Measurements from ENCODE around the gene DISC1.
"Not testable (repeated sequence)": the region's sequence is repeated elsewhere in the genome, so short reads cannot be mapped to it uniquely, and the experiment has no call there.

The DISC1 gene

GRCh38 chr1:231634323-231635013 is 7.9 kb downstream of the DISC1 start:
- H3K9me3 Mint-ChIP-seq: peaks cover 2% of the 10 kb centered on the region
- CTCF ChIA-PET: no interaction called here
- no peak overlapping the region for H3K27ac Mint-ChIP-seq
- H3K27me3 Mint-ChIP-seq: no peaks in the 10 kb centered on the region
- peaks cover 6% of the 10 kb centered on the region for H3K4me1 Mint-ChIP-seq
- H3K4me3 Mint-ChIP-seq: no peak overlapping the region
- DNase-seq: no peak
- H3K36me3 Mint-ChIP-seq: peaks cover 21% of the 10 kb centered on the region

GRCh38 chr1:231636157-231636556 is 9.6 kb downstream of the DISC1 start:
- peaks cover 22% of the 10 kb centered on the region for H3K36me3 Mint-ChIP-seq
- DNase-seq: no peak
- H3K4me3 Mint-ChIP-seq: no peak overlapping the region
- H3K27ac Mint-ChIP-seq: no peak overlapping the region
- H3K4me1 Mint-ChIP-seq: peaks cover 1% of the 10 kb centered on the region
- H3K27me3 Mint-ChIP-seq: no peaks in the 10 kb centered on the region
- peaks cover 2% of the 10 kb centered on the region for H3K9me3 Mint-ChIP-seq
- CTCF ChIA-PET: no interaction called here

GRCh38 chr1:231636922-231637321 is 10.3 kb downstream of the DISC1 start:
- H3K27me3 Mint-ChIP-seq, DNase-seq, H3K4me3 Mint-ChIP-seq, H3K27ac Mint-ChIP-seq, H3K4me1 Mint-ChIP-seq, H3K9me3 Mint-ChIP-seq, CTCF ChIA-PET: not testable (repeated sequence)
- H3K36me3 Mint-ChIP-seq: peaks cover 22% of the 10 kb centered on the region

- H3K4me1 Mint-ChIP-seq: no peaks in the 10 kb centered on the region
- no peaks in the 10 kb centered on the region for H3K27me3 Mint-ChIP-seq
- peaks cover 17% of the 10 kb centered on the region for H3K36me3 Mint-ChIP-seq
- CTCF ChIA-PET: no interaction called here
- no peak for DNase-seq
- H3K27ac Mint-ChIP-seq: no peak overlapping the region
- H3K9me3 Mint-ChIP-seq: peaks cover 2% of the 10 kb centered on the region
- H3K4me3 Mint-ChIP-seq: no peak overlapping the region
Measured at GRCh38 chr1:231638647-231639046, 12.1 kb downstream of the DISC1 start.

- H3K36me3 Mint-ChIP-seq: peaks cover 13% of the 10 kb centered on the region
- no peak for DNase-seq
- CTCF ChIA-PET: no interaction called here
- no peaks in the 10 kb centered on the region for H3K4me1 Mint-ChIP-seq
- no peak overlapping the region for H3K27ac Mint-ChIP-seq
- H3K4me3 Mint-ChIP-seq: no peak overlapping the region
- H3K9me3 Mint-ChIP-seq: peaks cover 2% of the 10 kb centered on the region
- no peaks in the 10 kb centered on the region for H3K27me3 Mint-ChIP-seq
Measured at GRCh38 chr1:231639819-231640218, 13.2 kb downstream of the DISC1 start.

GRCh38 chr1:231641444-231641843 is 14.9 kb downstream of the DISC1 start:
- CTCF ChIA-PET, H3K9me3 Mint-ChIP-seq, H3K27me3 Mint-ChIP-seq, DNase-seq, H3K4me3 Mint-ChIP-seq, H3K4me1 Mint-ChIP-seq, H3K27ac Mint-ChIP-seq: not testable (repeated sequence)
- H3K36me3 Mint-ChIP-seq: peaks cover 18% of the 10 kb centered on the region

GRCh38 chr1:231642061-231642460 is 15.5 kb downstream of the DISC1 start:
- H3K9me3 Mint-ChIP-seq, CTCF ChIA-PET, DNase-seq, H3K4me3 Mint-ChIP-seq, H3K27me3 Mint-ChIP-seq, H3K4me1 Mint-ChIP-seq, H3K27ac Mint-ChIP-seq: not testable (repeated sequence)
- H3K36me3 Mint-ChIP-seq: peaks cover 24% of the 10 kb centered on the region

- DNase-seq: no peak
Measured at GRCh38 chr1:231642618-231643017, 16.0 kb downstream of the DISC1 start.

GRCh38 chr1:231643071-231643934 is 16.7 kb downstream of the DISC1 start:
- no peaks in the 10 kb centered on the region for H3K27me3 Mint-ChIP-seq
- H3K9me3 Mint-ChIP-seq: peaks cover 14% of the 10 kb centered on the region
- peaks cover 25% of the 10 kb centered on the region for H3K36me3 Mint-ChIP-seq
- no peak for DNase-seq
- H3K4me1 Mint-ChIP-seq: no peaks in the 10 kb centered on the region
- CTCF ChIA-PET: no interaction called here
- H3K4me3 Mint-ChIP-seq: no peak overlapping the region
- H3K27ac Mint-ChIP-seq: no peak overlapping the region

More at GRCh38 chr1:231642618-231643017, 16.0 kb downstream of the DISC1 start:
- Mint-ChIP-seq H3K4me1 (no peaks in the 10 kb centered on the region), H3K4me3 (no peak overlapping the region), H3K36me3 (peaks cover 22% of the 10 kb centered on the region), H3K27ac (no peak overlapping the region), H3K9me3 (peaks cover 11% of the 10 kb centered on the region), H3K27me3 (no peaks in the 10 kb centered on the region)
- CTCF ChIA-PET: no interaction called here

- CTCF ChIA-PET: no interaction called here
- DNase-seq: no peak
- Mint-ChIP-seq H3K9me3 (peaks cover 16% of the 10 kb centered on the region), H3K27me3 (no peaks in the 10 kb centered on the region), H3K4me3 (no peak overlapping the region), H3K4me1 (no peaks in the 10 kb centered on the region), H3K36me3 (peaks cover 25% of the 10 kb centered on the region), H3K27ac (no peak overlapping the region)
Measured at GRCh38 chr1:231643935-231644237, 17.3 kb downstream of the DISC1 start.

GRCh38 chr1:231645634-231646033 is 19.0 kb downstream of the DISC1 start:
- Mint-ChIP-seq H3K36me3 (peaks cover 34% of the 10 kb centered on the region), H3K9me3 (peaks cover 30% of the 10 kb centered on the region)
- DNase-seq, H3K4me1 Mint-ChIP-seq, H3K27ac Mint-ChIP-seq, H3K27me3 Mint-ChIP-seq, H3K4me3 Mint-ChIP-seq, CTCF ChIA-PET: not testable (repeated sequence)

GRCh38 chr1:231646165-231646564 is 19.6 kb downstream of the DISC1 start:
- CTCF ChIA-PET, DNase-seq, H3K27me3 Mint-ChIP-seq, H3K4me1 Mint-ChIP-seq, H3K4me3 Mint-ChIP-seq, H3K27ac Mint-ChIP-seq: not testable (repeated sequence)
- H3K36me3 Mint-ChIP-seq: peaks cover 32% of the 10 kb centered on the region
- H3K9me3 Mint-ChIP-seq: peaks cover 31% of the 10 kb centered on the region

GRCh38 chr1:231651621-231652260 is 25.2 kb downstream of the DISC1 start:
- peaks cover 28% of the 10 kb centered on the region for H3K4me1 Mint-ChIP-seq
- peaks cover 30% of the 10 kb centered on the region for H3K36me3 Mint-ChIP-seq
- H3K27me3 Mint-ChIP-seq, H3K27ac Mint-ChIP-seq, H3K4me3 Mint-ChIP-seq, DNase-seq, CTCF ChIA-PET: not testable (repeated sequence)
- peaks cover 26% of the 10 kb centered on the region for H3K9me3 Mint-ChIP-seq

- no peak for DNase-seq
- H3K4me3 Mint-ChIP-seq: no peak overlapping the region
- H3K27ac Mint-ChIP-seq: no peak overlapping the region
- H3K4me1 Mint-ChIP-seq: peaks cover 33% of the 10 kb centered on the region
- H3K27me3 Mint-ChIP-seq: no peaks in the 10 kb centered on the region
- H3K36me3 Mint-ChIP-seq: peaks cover 24% of the 10 kb centered on the region
- CTCF ChIA-PET: no interaction called here
- peaks cover 33% of the 10 kb centered on the region for H3K9me3 Mint-ChIP-seq
Measured at GRCh38 chr1:231653632-231654031, 27.0 kb downstream of the DISC1 start.

- H3K4me3 Mint-ChIP-seq: no peak overlapping the region
- no peak overlapping the region for H3K27ac Mint-ChIP-seq
- peaks cover 36% of the 10 kb centered on the region for H3K9me3 Mint-ChIP-seq
- DNase-seq: no peak
- no peaks in the 10 kb centered on the region for H3K27me3 Mint-ChIP-seq
- H3K36me3 Mint-ChIP-seq: peaks cover 27% of the 10 kb centered on the region
- peaks cover 29% of the 10 kb centered on the region for H3K4me1 Mint-ChIP-seq
- CTCF ChIA-PET: no interaction called here
Measured at GRCh38 chr1:231656741-231657140, 30.2 kb downstream of the DISC1 start.

All from activated naive CD4-positive, alpha-beta T cell treated with anti-CD3 and anti-CD28 coated beads, Interleukin-2, amount 10 ng/mL, durations not matched to agents 7 days and 5 days (primary cell).